HG03103 (cell line): ENCODE measurements around the gene HES1.

ENCODE experiments used
- ATAC-seq: cut with Tn5 transposase; IDR thresholded peaks from one replicate; pipeline ENCODE4 v1.9.1; 2021; ENCODE audit warnings: low read depth; ENCODE audit not compliant: unreplicated experiment

HES1 gene

GRCh38 chr3:194165271-194166018 lies 29.5 kb downstream of the HES1 start:
- no peak for ATAC-seq

GRCh38 chr3:194166682-194167479 lies 30.9 kb downstream of the HES1 start:
- ATAC-seq = no peak

GRCh38 chr3:194167480-194168282 lies 31.7 kb downstream of the HES1 start:
- no peak for ATAC-seq

- no peak for ATAC-seq
These were observed 33.0 kb downstream of the HES1 start for GRCh38 chr3:194168994-194169393.

DNA sequence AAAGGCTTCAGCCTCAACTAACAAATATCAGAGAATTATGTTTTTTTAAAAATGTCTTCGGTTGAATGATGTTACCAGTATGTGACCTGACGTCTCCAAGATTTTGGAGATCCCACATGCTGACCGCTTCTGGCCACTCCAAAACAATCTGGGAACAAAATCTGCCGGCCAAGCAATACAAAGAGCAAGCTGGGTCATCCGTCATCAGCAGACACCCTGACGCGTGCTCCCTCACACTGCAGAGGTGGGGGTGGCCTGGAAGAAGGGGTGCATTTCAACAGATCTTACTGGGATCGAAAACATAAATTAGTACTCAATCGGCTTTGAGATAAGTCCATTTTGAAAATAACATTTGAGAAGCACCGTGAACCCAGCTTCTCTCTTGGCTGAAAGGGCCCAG lies 33.6 kb downstream of the HES1 start:
- ATAC-seq = no peak

- ATAC-seq = no peak
These were observed 34.8 kb downstream of the HES1 start for GRCh38 chr3:194170793-194171192.

DNA sequence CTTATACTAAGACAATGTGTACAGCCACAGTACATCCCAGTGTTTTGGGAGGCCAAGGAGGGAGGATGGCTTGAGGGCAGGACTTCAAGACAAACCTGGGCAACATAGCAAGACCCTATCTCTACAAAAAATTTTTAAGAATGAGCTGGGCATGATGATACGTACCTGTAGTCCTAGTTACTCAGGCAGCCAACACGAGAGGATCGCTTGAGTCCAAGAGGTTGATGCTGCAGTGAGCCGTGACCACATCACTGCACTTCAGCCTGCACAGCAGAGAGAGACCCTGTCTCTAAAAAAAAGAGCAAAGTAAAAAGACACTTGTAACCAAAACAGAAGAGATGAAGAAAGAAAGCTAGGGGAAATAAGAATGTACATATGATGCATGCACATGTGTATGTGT lies 38.5 kb downstream of the HES1 start:
- no peak for ATAC-seq

- ATAC-seq = no peak
These were observed 39.0 kb downstream of the HES1 start for GRCh38 chr3:194174980-194175379.

DNA sequence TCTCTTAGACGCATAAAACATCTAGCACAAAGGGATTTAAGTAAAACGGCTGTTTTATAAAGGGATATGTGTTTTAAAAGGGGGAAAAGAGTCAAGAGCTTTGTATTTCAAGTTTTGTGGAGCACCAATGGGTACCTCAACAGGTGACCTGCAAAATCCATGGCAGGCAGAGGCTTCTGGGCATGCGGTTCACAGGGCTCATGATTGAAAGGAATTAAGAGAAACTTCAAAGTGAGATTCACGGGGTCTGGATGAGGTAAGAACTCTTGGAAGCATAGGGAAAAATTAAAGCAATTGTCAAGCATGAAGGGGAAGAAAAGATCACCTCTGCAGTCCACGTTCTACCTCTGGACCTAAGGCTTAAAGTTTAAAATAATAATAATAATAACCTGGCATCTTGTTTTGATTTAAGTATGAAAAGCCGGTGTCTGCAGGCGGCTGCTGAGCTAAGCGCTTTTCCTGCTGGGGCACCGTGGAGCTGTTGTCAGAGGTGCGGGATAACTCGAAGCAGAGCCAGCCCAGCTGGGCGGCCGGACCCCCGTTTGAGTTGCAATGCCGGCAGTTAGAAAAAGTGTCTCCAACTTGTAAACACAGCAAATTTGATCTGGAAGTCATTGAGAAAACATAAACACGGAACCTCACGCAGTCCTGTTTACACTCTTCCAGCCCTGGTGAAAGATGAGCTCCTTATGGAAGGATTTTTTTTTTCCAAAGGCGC lies 40.5 kb downstream of the HES1 start:
- ATAC-seq = no peak

DNA sequence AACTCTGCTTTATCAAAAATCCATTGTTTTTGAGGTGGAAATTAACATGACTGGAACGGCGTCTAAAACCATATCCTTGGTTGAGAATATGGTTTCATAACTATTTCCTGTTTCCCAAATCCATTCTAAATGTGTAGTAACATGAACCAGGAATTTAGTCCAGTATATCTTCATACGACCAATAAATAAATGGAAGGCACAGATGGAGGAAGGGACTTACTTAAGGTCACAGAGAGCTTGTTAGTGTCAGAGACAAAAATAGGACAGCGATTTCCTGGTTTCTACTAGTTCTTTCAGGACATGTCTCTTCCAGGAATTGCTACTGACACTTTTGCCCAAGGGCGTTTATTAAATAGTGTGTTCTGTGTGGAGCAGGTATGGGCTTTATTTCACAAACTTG lies 41.2 kb downstream of the HES1 start:
- ATAC-seq = no peak

- no peak for ATAC-seq
These were observed 42.2 kb downstream of the HES1 start for GRCh38 chr3:194178128-194178527.

- ATAC-seq = no peak
These were observed 42.7 kb downstream of the HES1 start for GRCh38 chr3:194178669-194179068.

GRCh38 chr3:194180570-194180969 lies 44.6 kb downstream of the HES1 start:
- no peak for ATAC-seq

- ATAC-seq = no peak
These were observed 45.9 kb downstream of the HES1 start for GRCh38 chr3:194181612-194182529.

GRCh38 chr3:194183271-194183670 lies 47.3 kb downstream of the HES1 start:
- no peak for ATAC-seq

- no peak for ATAC-seq
These were observed 48.4 kb downstream of the HES1 start for GRCh38 chr3:194184265-194184751.

GRCh38 chr3:194184801-194185200 lies 48.9 kb downstream of the HES1 start:
- no peak for ATAC-seq

DNA sequence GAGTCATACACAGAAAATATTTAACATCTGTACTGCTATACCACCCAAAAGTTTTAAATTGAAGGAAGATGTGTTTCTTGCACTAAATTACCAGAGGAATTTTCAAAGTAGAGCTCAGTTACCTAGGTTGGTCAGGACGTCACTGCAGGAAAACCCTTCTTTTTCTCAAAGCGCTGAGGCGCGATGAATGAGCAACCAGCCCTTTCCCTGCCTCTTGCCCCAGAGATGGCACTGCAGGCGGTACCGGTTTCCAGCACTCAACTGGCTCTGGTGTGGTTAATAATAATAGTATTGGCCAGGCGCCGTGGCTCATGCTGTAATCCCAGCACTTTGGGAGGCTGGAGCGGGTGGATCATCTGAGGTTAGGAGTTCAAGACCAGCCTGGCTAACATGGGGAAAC lies 49.3 kb downstream of the HES1 start:
- ATAC-seq = no peak

- no peak for ATAC-seq
These were observed 51.4 kb downstream of the HES1 start for GRCh38 chr3:194187233-194187944.
